GM19455 (cell line): Measurements from ENCODE around the gene WDR26.

Source experiments
- ATAC-seq: cut with Tn5 transposase; IDR thresholded peaks from one replicate; pipeline ENCODE4 v1.9.1; 2021; ENCODE audit not compliant: unreplicated experiment

WDR26 gene

GRCh38 chr1:224393294-224393693, 41.3 kb downstream of the WDR26 start:
- ATAC-seq = no peak

- ATAC-seq = no peak
These were observed 42.0 kb downstream of the WDR26 start for GRCh38 chr1:224392411-224393249.

- no peak for ATAC-seq
These were observed 44.1 kb downstream of the WDR26 start for GRCh38 chr1:224390517-224390916.

- no peak for ATAC-seq
These were observed 46.7 kb downstream of the WDR26 start for GRCh38 chr1:224387943-224388342.

GRCh38 chr1:224387302-224387912, 47.2 kb downstream of the WDR26 start:
- no peak for ATAC-seq

- no peak for ATAC-seq
These were observed 51.4 kb downstream of the WDR26 start for GRCh38 chr1:224383218-224383617.

GRCh38 chr1:224381880-224382548, 52.6 kb downstream of the WDR26 start:
- ATAC-seq = no peak

GRCh38 chr1:224380003-224380402, 54.6 kb downstream of the WDR26 start:
- peak; percentile 65 for ATAC-seq

- ATAC-seq = no peak
These were observed 55.6 kb downstream of the WDR26 start for GRCh38 chr1:224378855-224379631.

GRCh38 chr1:224377676-224378006, 57.0 kb downstream of the WDR26 start:
- peak; percentile 46 for ATAC-seq

- ATAC-seq = no peak
These were observed 59.5 kb downstream of the WDR26 start for GRCh38 chr1:224375059-224375458.

GRCh38 chr1:224373008-224373590, 61.5 kb downstream of the WDR26 start:
- no peak for ATAC-seq

GRCh38 chr1:224368409-224368808, 66.2 kb downstream of the WDR26 start:
- peak; percentile 75 for ATAC-seq

GRCh38 chr1:224359207-224359606, 75.4 kb downstream of the WDR26 start:
- ATAC-seq = no peak

GRCh38 chr1:224358237-224358636, 76.4 kb downstream of the WDR26 start:
- ATAC-seq = no peak

GRCh38 chr1:224357626-224358124, 76.9 kb downstream of the WDR26 start:
- no peak for ATAC-seq

- ATAC-seq = peak; percentile 98
These were observed 77.6 kb downstream of the WDR26 start, which contains the start of gene CNIH4 for GRCh38 chr1:224356685-224357625. TSS of gene CNIH4 (plus strand) at chr1:224356879. CDS start at chr1:224356925, 46 bp downstream.

GRCh38 chr1:224353975-224354925, 80.3 kb downstream of the WDR26 start:
- no peak for ATAC-seq
